ENCODE measurements around the gene LGSN.

- no peak for TF ChIP-seq CTCF (IDR thresholded peaks at IDR 0.05; ENCODE audit: low read depth, low read length, poor library complexity, severe bottlenecking)
- TF ChIP-seq EZH2phosphoT487 (IDR thresholded peaks at IDR 0.05; ENCODE audit: borderline replicate concordance, low read length) = no peak
These were observed 24.1 kb downstream of the LGSN start for GRCh38 chr6:63295553-63296194.
